ENCODE measurements around the gene CLEC1A.

The CLEC1A gene

DNA sequence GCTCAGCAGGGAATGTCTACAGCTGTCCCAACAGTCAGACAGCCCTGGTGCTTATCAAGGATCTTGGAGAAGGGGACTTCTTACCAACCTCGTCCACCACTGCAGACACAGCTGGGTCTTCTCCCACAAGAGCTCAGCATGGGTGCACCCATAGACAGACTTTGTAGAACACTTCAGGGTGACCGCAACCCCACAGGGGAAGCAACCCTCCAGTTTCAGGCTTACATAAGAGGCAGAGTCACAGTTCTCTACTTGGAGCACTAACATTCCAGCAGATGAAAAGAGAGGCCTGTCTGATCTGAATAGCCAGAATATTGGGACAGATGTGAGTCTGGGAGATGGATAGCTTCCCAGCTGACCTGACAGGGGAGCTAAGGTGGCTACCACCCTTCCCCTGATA, 3.5 kb upstream of the CLEC1A start:
- no peak overlapping the region for H3K4me3 ChIP-seq

DNA sequence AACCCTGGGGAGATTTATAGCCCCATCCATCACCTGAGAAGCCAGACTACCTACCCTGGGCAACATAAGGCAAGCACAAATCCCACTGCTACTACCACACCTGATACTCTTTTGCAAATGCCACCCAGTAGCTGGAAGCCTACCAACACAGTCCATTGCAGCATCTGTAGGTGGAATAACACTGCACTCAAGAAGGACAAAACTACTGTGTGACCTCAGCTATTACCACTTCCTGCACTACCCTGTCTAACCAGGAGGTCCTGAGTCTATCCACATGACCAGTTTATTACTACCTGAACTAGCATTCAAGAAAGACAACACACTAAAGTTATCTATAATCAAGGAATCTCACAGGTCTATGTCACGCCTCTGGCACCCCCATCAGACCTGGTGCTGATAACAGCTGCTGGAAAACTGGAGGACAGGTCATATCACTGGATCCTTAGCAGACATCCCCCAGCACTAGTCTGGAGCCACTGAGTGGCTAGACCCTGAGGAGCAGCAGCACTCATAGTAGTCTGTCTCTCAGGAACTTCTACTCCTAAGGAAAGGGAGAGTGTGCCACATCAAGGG, 2.9 kb upstream of the CLEC1A start:
- Histone ChIP-seq H3K27ac (peak overlapping the region in 10 of 21 experiments; percentile 3 to 64 (median 36)), H3K4me3 (no peak overlapping the region)

More for the DNA sequence above, 3.5 kb upstream of the CLEC1A start:
- H3K27ac ChIP-seq, result peak overlapping the region in 1 of 21 experiments; percentile 22

DNA sequence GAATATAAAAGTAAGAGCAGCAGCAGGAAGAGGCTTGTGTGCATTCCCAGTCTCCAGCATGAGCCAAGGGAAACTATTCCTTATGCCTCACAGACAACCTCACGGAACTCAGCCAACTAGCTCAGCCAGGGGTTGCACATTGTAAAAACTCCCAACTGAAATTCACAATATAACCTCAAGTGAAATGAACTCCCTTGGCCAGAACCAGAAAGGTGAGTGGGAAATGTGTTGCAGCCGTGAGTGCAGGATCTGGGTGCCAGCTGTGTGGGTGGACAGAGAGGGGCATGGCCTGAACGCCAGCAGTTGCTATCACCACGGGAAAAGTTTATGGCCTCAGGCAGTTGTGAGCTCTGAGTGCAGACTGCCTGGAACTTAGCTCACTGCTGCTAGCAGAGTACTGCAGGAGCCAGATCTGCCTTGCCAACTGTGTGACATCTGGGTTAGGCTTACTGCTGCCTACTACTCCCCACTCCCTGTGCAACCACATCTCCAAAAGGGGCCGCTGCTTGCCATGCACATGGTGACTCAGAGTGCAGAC, 2.3 kb upstream of the CLEC1A start:
- no peak overlapping the region for H3K4me3 ChIP-seq
- peak overlapping the region in 15 of 21 experiments; percentile 3 to 64 (median 40) for H3K27ac ChIP-seq

DNA sequence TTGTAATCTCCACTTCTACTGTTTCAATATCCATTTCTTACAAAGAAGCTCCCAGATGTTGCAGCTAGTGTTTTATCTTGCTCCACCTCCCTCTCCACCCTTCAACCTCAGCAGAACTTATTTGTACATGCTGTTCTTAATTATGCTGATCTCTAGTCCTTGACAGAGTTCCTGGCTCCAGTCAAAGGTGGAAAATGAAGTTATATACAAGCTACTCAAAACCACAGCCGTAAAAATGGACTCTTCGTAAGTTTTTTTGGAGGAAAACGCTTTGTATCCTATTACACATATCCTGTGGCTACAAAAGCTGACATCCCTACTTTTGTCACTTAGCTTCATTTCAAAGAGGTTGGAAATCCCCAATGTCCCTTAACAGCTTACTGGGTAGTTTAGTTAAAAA, 1.3 kb downstream of the CLEC1A start:
- peak overlapping the region in 3 of 21 experiments; percentile 52 to 65 (median 53) for H3K27ac ChIP-seq
- peak overlapping the region in 1 of 7 experiments; percentile 5 for H3K4me3 ChIP-seq

DNA sequence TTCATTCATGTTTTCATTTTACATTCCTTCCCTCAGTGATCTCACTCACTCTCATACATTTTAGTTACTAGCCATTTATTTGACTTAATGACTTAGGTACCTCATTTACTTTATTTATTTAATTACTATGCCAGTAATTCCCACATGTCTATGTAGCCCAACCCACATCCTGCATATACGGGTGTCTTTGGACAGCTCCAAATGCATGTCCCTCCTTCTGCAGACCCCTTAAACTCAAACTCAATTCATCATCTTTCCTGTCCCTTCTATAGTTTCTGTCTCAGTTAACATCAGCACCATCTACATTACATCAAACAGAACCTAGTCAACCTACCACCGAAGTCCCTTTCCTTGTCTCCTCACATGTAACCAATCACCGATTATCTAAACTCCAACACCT, 2.8 kb downstream of the CLEC1A start:
- no peak overlapping the region for H3K4me3 ChIP-seq

DNA sequence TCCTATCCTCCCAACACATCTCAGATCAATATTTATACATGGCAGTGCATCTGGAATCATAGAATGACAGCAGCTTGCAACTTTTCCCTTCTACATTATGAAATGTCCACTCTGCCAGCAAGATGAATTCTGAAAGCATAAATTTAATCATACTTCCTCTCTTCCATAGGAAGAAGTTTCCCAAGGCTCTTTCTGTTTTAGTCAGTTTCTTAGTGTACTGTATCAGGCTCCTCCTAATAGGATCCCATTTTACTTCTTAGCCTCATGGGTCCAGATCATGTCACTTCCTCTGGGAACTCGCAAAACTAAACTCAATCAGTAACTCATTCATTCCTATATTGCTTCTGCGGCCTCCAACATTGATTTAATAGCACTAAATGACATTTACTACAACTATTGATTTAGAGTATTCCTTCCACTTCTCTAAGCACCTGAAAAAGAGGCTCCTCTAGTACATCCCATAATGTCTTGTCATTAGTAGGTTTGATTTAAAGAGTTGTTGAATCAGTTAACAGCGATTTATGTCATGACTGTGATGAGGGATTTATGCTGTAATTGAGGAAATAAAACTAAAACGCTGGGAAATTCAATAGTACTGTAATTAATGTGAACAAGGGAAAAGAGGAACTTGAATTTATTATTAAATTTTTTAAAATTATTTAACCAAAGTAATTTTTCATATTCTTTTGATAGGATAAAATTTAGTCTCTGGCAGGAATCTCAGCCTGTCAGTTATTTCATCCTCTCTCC, 4.0 kb downstream of the CLEC1A start:
- Histone ChIP-seq H3K27ac (peak overlapping the region in 3 of 21 experiments; percentile 53 to 59 (median 53)), H3K4me3 (no peak overlapping the region)

More for the DNA sequence above, 2.8 kb downstream of the CLEC1A start:
- peak overlapping the region in 3 of 21 experiments; percentile 53 to 65 (median 53) for H3K27ac ChIP-seq

DNA sequence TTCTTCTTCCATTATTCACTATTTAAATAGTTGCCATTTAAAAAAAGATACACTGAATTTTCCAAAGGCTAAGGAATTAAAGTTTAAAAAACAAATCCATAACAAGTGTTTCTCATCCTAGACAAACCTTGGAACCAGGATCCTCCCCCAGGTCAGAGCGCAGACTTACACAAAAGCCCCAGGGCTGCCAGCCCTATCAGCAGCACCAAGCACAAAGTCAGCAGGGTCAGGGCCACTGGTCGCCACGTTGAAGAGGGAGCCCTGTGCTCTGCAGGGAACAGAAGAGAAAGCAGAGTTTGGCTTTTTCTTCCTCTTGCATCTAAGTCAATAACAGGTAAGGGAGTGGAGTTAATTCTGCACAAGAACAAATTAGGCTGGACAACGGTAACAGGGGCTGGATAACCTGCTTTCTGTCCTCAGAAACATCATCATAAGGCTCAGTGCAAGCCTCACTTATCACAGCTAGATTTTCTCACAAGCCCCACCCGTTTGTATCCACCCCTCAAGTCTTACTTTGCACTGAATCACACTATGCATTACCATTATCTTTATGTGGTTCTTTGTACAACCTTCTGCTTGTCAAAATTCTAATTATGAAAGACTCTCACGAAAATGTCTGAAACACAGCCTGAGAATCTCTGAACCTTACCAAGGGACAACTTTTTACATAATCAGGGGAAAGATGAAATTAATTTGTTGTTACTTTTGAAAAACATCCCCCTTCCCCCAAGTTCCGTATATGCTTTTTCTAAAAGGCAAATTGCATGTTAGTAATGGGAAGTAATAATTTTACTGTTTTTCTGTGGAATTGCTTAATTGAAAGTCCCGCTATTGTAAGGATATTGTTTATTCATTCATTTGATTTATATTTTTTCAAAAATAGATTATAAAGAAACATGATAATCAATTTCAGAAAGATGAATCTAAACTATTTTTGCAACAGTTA, 9.6 kb downstream of the CLEC1A start:
- Histone ChIP-seq H3K4me3 (no peak overlapping the region), H3K27ac (peak overlapping the region in 1 of 21 experiments; percentile 43)

DNA sequence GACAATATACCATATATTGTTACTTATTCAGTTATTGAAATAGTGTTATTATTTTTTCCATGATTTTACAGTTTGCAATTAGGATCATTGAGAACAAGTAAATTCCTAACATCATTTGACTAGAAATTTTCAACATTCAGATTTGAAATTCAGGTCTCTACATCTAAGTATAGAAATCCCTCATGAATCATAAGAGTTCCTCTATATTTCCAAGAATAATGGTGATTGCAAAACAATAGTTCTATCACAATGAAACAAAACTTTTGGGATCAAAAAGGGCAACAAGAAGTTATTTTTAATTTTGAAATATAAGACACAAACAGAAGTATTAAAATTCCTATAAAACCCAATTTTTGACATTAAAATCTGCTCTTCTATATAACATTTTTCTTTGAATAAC, 10.8 kb downstream of the CLEC1A start:
- Histone ChIP-seq H3K27ac (no peak overlapping the region), H3K4me3 (no peak overlapping the region)

DNA sequence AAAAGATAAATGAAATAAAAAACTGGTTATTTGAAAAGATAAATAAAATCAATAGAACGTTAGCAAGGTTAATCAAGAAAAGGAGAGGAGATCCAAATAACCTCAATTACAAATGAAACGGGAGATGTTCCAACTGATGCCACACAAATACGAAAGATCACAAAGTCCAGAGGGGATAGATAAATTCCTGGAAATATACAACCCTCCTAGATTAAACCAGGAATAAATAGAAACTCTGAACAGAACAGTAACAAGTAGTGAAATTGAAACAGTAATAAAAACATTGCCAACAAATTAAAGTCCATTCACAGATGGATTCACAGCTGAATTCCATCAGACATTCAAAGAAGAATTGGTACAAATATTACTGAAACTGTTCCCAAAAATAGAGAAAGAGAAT, 12.4 kb downstream of the CLEC1A start:
- no peak overlapping the region for H3K4me3 ChIP-seq
- H3K27ac ChIP-seq, result no peak overlapping the region

DNA sequence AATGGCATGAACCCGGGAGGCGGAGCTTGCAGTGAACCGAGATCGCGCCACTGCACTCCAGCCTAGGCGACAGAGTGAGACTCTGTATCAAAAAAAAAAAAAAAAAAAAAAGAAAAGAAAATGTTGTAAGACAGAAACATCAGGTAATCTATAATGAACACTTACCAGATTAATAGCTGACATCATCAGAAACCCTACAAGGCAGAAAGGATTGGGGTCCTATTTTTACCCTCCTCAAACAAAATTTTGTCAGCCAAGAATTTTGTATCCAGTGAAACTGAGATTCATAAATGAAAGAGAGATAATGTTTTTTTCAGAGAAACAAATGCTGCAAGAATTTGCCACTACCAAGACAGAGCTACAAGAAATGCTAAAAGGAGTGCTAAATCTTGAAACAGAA, 14.1 kb downstream of the CLEC1A start:
- no peak overlapping the region for H3K4me3 ChIP-seq

DNA sequence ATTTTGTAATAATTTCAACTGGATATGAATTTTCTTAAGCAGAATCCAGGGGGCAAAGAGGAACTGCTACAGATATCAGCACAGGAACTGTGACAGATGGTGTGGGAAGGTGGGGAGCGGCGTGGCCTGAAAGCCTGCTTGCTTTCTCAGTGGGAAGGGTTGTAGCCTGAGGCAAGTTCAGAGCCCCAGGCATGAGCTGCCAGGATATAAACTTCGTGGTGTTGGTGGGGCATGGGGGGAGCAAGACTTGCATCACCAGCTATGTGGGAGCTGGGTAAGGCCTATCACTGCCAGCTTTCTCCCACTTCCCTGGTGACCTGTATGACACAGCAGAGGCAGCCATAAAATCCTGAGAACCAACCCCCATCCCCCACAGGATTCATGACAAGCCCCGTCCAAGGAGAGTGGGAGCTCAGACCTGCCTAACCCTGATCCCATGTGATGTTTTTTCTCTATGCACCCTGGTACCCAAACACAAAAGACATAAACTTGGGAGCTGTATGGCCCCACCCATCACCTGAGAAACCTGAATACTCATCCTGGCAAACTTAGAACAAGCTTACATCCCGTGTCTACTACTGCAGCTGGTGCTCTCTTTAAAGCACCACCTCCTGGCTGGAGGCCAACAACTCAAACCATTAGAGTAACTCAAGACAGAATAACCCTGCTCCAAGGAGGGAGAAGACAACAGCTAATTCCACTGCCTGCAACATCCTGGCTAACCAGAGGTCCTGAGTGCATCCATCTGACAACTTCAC, 16.5 kb downstream of the CLEC1A start:
- H3K4me3 ChIP-seq, result no peak overlapping the region
- H3K27ac ChIP-seq, result no peak overlapping the region

More for the DNA sequence above, 14.1 kb downstream of the CLEC1A start:
- H3K27ac ChIP-seq, result no peak overlapping the region

DNA sequence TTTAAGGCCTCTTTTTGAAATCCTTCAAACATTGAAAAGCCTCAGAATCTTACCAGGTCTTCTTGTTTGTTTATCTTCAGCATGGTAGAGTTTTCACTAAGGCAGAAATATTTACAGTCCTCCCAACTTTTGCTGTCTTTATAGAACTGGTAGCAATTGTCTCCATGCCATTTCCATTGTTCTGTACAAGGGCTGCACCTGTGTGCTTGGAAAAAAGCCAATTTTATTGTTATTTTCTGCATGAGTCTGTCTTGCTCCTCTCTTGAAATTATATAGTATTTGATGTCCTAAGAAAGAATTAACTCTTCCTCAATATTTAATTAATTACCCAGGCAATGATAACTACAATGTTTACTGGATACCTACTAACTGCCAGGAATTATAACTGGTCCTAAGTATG, 23.3 kb downstream of the CLEC1A start:
- Histone ChIP-seq H3K4me3 (no peak overlapping the region), H3K27ac (peak overlapping the region in 1 of 21 experiments; percentile 7)

DNA sequence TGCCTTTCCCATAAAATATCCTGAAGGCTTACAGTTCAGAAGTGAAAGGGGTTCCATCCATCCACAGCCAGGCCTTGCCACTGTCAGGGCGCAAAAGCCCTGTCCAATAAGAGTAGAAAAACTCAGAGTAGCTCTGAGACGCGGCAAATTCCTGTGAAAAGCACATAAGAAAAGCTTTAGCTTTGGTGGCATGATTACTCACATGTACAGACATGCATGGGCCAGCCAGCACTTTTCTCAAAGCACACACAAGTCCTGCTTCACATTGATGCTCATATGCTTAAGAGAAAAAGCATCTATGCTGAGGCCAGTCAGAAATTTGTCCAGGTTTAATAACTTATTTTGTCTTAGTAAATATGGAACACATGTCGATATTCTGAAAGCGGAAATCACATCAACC, 25.5 kb downstream of the CLEC1A start:
- Histone ChIP-seq H3K27ac (no peak overlapping the region), H3K4me3 (no peak overlapping the region)

DNA sequence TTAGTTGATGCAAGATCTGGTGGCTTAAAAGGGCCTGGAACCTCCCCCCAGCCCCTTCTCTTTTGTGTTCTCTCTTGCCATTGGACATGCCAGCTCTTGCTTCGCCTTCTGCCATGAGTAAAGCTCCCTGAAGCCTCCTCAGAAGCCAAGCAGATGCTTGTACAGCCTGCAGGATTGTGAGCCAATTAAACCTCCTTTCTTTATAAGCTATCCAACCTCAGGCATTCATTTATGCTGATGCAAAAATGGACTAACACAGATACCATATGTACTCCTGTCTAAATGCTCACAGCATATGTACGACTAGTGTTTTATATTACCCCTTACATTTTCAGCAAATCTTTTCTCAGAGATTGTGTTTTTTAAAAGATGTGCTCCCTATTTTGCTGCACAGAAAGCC, 26.7 kb downstream of the CLEC1A start:
- Histone ChIP-seq H3K4me3 (no peak overlapping the region), H3K27ac (no peak overlapping the region)

DNA sequence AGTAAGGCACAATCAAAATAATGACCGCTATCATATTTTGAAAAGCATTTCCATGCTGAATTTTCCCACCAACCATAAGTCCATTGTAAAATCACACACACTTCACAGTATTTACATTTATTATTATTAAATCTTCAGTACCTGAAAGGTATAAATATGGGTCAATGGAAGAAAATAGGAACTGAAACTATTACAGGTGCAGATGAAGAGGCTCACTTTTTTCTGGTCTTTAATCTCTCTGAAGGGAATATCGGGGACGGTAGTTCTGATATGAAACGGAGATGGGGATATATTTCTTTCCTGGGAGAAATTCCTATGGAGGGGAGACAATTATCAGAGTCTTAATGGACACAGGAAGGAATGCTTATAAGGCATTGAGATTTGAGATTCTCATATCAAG, 28.4 kb downstream of the CLEC1A start:
- Histone ChIP-seq H3K27ac (no peak overlapping the region), H3K4me3 (no peak overlapping the region)

DNA sequence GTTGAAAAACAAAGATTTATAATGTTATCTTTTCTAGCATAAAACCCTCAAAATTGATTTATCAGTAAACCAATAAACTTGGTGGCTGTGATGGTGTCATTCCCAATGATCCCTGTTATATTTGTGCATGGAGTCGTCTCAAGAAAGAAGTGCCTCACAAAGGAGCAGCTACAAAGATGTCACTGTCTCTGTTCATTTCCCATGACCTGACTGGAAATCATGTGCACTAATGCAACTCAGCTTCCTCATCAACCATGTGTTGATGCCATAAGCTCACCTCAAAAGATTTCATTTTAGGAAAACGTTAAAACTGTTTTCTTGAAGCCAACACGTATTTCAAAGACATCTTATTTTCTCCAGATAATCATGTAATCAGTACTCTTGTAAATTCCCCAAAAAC, 28.8 kb downstream of the CLEC1A start:
- Histone ChIP-seq H3K4me3 (no peak overlapping the region), H3K27ac (peak overlapping the region in 1 of 21 experiments; percentile 83)

DNA sequence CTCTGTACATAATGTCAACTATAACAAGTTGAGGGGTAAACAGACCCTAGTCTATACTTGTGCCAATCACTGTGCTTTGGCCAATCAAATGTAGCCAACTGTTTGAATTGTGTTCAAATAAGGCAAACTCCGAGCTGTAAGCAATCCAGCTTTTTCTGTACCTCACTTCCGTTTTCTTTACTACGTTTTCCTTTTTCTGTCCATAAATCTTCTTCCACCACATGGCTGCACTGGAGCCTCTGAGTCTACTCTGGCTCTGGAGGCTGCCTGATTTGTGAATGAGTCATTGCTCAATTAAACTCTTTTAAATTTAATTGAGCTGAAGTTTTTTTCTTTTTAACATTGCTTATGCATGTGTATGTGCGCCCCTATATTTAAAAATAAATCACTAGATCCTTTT, 29.7 kb downstream of the CLEC1A start:
- no peak overlapping the region for H3K4me3 ChIP-seq
- peak overlapping the region in 16 of 21 experiments; percentile 19 to 83 (median 56) for H3K27ac ChIP-seq

DNA sequence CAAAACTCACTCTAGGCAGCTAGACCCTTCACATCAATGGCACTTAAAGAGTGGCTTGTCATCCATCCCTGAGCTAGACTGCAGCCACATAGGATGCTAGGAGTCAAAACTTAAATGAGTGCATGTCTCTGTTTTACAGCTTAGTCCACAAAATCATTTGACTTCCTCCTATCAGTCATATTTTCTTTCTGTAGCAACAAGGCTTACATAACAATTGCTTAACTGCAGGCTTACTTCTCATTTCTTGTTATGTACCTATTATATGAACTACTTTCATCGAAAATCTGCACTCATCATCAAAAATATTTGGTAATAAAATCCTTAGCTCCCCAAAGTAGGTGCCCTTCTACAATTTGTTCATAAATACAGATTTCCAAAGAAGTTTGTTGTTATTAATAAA, 30.1 kb downstream of the CLEC1A start:
- H3K27ac ChIP-seq, result peak overlapping the region in 19 of 21 experiments; percentile 19 to 83 (median 51)

DNA sequence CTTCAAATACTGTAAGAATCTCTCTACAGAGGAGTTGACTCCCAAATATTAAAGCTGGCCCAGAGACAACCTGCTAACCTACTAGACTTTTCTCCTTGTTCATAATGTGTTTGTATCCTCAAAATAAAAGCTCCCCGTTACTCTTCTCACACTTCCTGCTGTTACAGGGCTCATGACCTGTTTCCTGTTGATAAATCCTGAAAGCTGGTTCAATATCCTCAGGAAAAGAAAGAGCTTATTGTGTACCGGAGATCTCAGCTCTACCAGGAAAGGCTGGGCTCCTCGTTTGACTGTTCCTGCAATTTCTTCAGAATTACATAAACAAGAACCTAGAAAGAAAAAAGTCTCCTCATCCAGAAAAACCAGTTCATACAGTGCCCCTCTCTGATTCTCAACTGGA, 30.8 kb downstream of the CLEC1A start:
- H3K27ac ChIP-seq, result peak overlapping the region in 18 of 21 experiments; percentile 3 to 83 (median 40)

More for the DNA sequence above, 30.1 kb downstream of the CLEC1A start:
- H3K4me3 ChIP-seq, result no peak overlapping the region

More for the DNA sequence above, 30.8 kb downstream of the CLEC1A start:
- H3K4me3 ChIP-seq, result no peak overlapping the region
